Uterus (tissue), 2 donors: Measurements from ENCODE around the gene UPK3B.
"Not testable (repeated sequence)": the region's sequence is repeated elsewhere in the genome, so short reads cannot be mapped to it uniquely, and the experiment has no call there.

Experiments
- CTCF ChIP-seq, 4 experiments: fragments of 200-600 bp in 2 of 4; fragments of 450-650 bp in 2 of 4; sonication (generic) in 2 of 4; IDR thresholded peaks; one replicate each; pipeline ENCODE4 v1.5.1; 2016 to 2019; ENCODE audit warnings: antibody characterized with exemption in 4 of 4, mild to moderate bottlenecking in 2 of 4, moderate library complexity in 1 of 4
- POLR2A ChIP-seq, 2 donors: fragments of 450-650 bp; IDR thresholded peaks; one replicate each; pipeline ENCODE4 v1.6.1; 2016; ENCODE audit warnings: antibody characterized with exemption in 2 of 2, mild to moderate bottlenecking in 1 of 2, moderate library complexity in 1 of 2

GRCh38 chr7:76511911-76512885 lies 1.8 kb downstream of the UPK3B start:
- not testable (repeated sequence) for TF ChIP-seq CTCF, POLR2A (IDR thresholded peaks at IDR 0.05)
